ENCODE measurements around the gene NUDT14.

DNA sequence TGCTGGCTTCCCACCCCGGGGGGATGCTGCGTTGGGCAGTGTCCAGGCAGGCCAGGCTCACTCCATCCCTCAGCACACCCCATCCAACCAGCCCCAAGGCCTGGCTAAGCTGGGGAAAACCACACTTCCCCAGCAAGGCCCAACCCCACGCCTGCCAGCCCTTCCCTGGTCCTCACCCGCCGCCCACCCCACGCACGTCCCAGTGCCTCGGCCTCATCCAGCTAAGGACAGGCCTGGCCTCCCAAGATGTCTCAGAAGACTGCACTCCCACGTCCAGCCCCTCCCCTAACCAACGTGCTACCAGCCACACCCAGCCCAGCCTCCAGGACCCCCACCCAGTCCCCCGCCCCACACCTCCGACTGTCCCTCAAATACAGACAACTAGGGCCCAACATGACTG lies 22.3 kb downstream of the NUDT14 start:
- TF ChIP-seq, protein P1, sequence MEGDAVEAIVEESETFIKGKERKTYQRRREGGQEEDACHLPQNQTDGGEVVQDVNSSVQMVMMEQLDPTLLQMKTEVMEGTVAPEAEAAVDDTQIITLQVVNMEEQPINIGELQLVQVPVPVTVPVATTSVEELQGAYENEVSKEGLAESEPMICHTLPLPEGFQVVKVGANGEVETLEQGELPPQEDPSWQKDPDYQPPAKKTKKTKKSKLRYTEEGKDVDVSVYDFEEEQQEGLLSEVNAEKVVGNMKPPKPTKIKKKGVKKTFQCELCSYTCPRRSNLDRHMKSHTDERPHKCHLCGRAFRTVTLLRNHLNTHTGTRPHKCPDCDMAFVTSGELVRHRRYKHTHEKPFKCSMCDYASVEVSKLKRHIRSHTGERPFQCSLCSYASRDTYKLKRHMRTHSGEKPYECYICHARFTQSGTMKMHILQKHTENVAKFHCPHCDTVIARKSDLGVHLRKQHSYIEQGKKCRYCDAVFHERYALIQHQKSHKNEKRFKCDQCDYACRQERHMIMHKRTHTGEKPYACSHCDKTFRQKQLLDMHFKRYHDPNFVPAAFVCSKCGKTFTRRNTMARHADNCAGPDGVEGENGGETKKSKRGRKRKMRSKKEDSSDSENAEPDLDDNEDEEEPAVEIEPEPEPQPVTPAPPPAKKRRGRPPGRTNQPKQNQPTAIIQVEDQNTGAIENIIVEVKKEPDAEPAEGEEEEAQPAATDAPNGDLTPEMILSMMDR (IDR thresholded peaks at IDR 0.05; ENCODE audit: borderline replicate concordance, extremely low read depth, low read length, poor library complexity, severe bottlenecking), result no peak
- TF ChIP-seq EZH2 (IDR thresholded peaks at IDR 0.05; ENCODE audit: borderline replicate concordance, low read depth, low read length, severe bottlenecking), result no peak
